GM21381 (cell line): ENCODE measurements around the gene ABAT.
"Not testable (repeated sequence)": the region's sequence is repeated elsewhere in the genome, so short reads cannot be mapped to it uniquely, and the experiment has no call there.

Experiments used
- ATAC-seq: cut with Tn5 transposase; IDR thresholded peaks from one replicate; pipeline ENCODE4 v1.9.1; 2021; ENCODE audit warnings: mild to moderate bottlenecking, moderate library complexity; ENCODE audit not compliant: unreplicated experiment

The ABAT gene

DNA sequence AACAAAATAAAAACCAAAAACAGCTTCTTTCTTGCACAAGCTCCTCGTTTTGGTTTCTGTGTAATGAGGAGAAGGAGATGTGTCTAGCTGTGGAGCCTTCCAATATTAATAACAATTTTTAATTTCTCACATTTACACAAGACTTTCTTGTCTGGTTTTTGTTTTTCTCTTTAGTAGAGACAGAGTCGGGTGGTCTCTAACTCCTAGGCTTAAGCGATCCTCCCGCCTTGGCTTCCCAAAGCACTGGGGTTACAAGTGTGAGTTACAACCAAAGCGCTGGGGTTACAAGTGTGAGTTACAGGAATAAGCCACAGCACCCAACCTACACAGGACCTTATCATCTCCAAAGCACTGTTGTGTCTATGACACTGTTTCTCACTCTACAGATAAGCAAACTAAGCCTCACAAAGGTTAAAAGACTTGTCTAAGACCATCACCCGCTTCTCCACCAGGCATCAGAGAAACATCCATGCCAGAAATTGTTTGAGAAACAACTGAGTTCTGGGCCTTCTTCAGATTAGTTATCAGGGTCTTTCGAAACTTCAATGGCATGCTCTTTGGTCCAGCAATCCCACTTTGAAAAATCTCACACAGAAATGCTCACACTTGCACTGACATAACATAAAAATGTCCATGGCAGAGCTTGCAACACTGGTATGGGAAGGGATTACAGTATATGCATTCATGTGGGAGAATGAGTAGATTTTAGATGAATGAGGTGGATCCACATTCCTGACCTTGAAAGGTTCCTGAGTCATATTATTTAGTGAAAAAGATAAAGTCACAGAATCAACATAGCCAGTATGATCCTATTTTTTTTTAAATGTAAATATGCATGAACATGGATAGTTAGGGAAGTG is 3.9 kb downstream of the ABAT start:
- no peak for ATAC-seq

DNA sequence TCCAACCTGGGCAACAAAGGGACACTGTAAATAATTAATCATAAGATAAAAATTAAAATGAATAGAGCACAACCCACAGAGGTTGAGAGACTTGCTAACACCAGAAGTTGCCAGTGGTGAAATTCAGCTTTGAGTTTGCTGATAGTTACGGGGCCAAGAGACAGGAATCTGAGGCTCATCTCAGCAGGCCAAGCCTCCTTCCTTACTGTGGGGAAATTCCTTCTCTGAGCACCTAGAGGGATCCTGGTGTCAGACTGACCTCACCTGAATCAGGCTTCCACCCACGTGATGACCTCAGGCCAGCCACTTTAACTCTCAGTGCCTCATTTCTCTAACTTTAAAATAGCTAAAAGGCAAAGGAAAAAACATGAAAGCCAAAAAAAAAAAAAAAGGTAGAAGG is 4.7 kb downstream of the ABAT start:
- no peak for ATAC-seq

DNA sequence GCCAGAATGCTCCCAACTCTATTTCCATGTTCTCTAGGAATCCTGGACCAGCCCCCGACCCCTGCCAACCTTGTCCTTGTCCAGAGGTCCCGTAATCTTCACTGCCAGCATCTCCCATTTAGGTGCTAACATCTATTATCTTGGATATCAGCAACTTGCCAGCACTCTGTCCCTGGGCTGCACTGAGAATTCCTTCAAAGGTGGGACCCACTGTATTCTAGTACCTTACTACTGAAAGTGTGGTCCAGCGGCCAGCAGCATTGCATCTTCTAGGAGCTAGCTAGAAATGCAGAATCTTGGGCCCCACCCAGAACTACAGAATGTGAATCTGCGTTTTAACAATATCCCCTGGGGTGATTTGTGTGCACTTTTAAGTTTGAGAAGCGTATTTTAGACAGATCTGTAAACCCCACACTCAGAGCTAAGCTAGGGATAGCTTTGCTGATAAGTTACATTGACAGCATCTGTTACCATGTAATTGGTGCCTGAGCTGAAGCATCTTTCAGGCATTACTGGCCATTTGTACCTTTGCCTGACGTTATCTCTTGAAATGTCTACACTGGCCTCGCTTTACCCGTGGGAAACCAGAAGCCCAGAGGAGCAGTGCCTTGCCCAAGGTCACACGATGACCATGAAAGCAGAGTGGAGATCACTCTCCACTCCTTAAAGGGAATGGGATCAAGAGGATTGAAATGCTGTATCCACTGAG is 8.3 kb downstream of the ABAT start:
- ATAC-seq: no peak

DNA sequence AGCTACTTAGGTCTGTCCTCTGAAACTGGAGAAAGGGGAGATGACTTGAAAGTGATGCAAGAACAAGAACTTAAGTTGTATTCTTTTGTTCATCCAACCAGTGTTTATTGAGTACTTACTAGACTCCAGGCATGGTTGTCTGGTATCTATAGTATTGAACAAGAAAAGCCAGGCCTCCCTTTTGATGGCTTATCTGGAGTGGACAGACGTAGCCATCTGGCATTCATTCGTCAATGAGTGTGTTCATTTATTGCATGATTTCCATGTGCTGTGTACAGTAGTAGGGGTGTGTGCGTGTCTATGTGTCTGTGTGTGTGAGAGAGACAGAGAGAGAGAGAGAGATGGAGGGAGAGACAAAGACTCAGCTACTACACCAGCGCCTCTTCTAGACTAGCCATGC is 9.2 kb downstream of the ABAT start:
- no peak for ATAC-seq

DNA sequence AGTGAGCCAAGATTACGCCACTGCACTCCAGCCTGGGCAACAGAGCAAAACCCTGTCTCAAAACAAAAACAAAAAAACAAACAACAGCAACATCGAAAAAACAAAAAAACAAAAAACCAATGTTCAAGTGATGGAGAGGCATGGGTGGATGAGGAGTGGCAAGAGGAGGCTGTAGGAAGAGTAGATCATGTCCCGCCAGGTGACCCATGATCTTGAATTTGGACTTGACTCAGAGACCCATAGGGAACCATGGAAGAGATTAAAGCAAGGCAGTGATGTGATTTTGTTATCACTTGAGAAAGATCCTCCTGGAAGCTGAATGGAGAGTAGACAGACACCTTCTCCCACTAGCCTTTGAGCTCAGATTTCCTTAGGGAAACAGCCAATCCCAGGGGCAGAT is 11.2 kb downstream of the ABAT start:
- ATAC-seq: no peak

DNA sequence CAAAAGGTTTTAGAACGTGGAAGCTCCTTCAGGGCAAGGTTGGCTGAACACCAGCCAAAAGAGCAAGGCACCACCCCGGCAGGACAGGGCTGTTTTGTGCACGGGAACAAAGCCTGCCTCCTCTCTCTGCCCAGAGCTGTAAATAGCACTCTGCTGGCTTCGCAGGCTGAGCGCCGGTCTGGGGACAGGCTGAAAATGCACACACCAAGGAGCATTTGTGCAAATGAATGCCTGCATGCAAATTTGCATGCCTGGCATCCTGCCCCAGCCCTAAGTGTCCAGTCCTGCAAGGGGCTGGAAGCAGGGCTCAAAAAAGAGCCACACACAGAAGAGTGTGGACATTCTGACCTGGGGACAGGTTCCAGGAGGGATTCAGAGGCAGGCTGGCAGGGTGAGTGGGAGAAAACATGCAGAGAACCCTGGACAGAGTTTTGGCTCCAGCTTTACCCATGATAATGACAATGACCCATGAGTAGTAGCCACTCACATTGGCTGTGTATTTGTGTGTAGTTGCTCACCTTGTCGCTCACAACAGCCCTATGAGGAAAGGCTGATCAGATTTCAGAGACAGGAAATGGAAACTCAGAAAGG is 11.7 kb downstream of the ABAT start:
- ATAC-seq: no peak

DNA sequence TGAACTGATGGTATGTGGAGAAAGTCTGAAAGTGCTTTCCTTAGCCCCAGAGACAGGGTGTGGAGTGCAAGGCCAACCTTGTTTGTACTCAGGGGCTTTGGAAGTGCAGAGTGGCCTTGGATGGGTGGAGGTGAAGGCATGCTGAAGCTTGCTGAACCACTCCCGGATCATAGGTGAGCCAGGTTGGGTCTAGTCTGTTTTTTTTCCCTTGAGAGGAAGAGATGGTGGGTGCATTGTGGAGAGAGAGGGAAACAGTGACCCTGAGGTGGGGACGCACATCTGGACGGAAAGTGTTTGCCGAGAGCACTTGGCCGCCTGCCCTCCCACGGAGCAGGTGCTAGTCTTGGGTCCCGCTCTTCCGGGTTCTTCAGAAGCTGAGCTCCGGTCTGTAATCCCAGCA is 12.5 kb downstream of the ABAT start:
- ATAC-seq: no peak

DNA sequence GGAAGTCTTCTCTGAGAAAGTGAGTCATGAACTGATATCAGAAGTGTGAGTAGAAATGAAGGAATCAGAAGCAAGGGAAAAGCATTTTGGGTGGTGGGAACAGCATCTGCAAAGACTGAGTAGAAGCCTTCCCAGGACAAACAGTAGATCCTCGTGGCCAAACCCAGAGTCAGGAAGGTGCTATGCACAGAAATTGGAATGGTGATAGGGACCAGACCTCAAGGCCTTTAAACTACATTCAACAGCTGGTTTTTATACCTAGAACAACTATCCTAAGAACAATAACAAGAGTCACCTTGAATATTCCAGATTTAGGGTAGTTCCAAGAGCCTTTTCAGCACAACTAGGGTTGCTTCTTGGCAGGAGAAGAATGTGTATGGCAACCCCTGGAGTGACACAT is 15.3 kb downstream of the ABAT start:
- ATAC-seq: no peak

DNA sequence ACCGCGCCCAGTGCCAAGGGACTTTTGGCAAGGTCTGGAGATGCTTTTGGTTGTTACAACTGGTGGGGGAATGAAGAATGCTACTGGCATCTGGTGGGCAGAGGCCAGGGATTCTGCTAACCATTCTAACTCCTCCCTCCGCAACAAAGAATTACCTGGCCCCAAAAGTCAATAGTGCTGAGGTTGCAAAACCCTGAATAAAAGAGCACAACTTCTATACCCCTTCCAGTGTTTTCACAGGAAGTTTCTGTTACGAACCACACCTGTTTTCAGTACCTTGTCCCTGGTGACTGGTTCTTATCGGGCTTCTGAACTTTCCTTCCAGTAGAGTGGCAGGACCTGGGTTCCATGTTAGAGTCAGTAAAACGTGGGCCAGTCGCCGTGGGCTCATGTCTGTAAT is 17.3 kb downstream of the ABAT start:
- ATAC-seq: no peak

DNA sequence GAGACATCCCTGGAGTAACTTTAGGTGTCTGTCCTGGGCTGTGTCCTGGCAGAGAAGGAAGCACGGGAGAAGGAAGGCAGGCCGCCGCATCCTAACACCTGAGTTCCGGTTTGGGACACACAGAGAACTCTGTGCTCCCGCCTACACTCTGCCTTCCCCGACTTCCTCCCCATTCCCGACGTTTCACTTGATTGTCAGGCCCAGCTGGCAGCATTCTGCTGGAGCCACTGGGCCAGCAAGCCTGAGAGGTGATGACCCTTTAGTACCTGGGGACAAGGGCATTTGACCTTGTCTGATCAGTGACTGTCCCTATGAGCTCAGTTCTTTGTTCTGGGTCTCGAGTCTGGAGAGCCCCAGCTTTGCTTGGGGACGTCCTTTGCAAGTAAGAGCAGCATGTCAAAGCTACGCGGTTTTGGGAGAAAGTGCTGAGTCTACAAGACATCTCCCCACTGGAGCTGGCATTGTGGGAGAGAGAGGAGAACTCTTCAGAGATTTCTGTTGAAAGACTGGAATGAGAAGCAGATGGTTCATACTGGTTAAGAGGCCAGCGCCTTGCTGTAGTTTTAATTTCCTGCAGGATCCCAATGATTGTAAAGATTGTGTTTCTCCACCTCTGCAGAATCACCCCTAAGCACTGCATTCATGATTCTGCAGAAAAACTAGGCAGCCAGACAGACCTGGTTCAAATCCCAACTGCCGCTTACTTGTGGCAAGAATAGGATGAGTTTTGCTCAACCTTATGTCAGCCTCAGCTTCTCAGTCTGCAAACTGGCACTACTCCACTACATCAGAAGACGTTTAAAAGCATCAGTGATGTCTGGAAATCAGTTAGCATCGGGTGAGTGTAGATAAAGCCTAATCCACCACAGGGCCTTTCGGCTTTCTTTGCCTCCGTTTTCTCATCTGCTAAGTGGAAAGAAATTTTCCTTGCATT is 20.6 kb downstream of the ABAT start:
- no peak for ATAC-seq

DNA sequence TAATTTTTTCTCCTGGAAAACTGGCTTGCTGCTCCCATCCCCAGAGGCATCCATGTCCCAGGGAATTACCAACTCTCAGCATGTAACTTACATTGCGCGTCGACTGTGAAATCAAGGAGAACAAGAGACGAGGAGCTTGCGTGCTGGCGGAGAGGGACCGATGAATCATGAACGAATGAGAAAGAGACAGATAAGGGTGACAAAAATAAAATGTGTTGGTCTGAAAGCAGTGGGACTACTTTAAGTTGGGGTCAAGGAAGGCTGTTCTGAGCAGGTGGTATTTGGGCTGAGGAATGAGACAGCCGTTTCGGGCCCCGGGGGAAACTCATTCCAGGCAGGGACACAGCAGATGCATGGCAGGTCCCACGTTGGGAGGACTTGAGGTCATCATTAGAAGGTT is 22.5 kb downstream of the ABAT start:
- no peak for ATAC-seq

DNA sequence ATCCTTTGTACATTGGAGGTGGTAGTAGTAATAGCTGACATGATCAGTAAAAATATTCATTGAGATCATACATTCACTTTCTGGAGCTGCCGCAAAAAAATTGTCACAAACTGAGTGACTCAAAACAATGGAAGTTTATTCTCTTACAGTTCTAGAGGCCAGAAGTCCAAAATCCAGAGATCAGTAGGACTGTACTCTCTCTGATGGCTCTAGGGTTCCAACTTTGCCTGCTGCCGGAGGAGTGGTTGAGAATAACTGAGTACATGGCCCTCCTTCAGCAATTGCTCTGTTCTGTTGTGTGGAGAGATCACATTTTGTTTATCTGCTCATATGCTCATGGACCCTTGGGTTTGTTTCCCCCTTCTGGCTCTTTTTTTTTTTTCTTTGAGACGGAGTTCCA is 23.5 kb downstream of the ABAT start:
- no peak for ATAC-seq

DNA sequence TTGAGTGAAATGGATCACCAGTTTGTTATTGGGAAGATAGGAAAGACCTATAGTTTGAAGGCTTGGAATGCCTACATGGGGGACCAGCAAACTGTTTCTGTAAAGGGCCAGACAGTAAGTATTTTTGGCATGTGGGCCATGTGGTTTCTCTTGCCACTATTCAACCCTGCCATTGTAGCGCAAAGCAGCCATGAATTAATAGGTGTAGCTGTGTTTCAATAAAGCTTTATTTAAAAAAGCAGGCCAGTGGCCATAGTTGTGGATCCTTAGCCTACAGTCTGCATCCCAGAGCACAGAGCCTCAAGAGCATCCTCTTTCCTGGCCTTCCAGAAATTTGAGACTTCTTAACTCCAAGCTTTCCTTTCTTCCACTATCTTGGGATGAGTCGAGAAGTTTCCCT is 29.3 kb downstream of the ABAT start:
- no peak for ATAC-seq

DNA sequence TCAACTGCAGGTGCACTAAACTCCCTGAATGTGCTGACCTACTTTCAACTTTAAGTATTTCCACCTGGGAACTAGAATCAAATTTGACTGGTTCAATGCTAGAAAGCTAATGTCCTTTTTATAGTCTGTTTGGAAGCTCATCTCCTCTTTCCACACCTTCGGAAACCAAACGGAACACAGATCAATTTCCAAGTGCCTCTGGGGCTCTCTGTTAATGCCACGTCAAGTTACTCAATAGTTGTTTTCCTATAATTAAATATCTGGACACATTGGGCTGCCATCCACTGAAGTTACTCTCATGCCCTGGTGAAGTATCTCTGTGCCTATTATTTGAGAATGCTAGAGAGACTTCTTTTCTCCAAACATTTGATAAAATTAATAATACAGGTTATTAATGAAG is 29.7 kb downstream of the ABAT start:
- no peak for ATAC-seq

DNA sequence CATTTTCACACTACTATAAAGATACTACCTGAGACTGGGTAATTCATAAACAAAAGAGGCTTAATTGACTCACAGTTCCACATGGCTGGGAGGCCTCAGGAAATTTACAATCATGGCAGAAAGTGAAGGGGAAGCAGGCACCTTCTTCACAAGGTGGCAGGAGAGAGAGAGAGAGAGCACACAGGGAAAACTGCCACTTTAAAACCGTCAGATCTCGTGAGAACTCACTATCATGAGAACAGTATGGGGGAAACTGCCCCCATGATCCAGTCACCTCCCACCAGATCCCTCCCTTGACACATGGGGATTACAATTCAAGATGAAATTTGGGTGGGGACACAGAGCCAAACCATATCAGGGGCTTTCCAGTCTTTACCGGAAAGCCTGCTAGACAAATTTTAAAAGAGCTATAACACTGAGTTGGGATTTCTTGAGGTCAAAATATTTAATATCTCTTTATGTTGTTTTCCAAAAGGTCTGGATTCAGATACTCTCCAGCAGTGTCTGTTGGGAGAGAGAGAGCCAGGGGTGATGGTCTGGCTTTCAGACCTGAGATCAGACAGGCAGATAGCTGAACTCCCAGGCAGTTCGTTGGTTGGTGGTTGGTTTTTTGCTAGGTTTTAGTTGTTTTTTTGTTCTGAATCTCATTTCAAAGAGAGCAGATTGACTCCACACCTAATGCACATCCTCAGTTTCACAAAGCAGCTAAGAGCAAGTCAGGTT is 30.8 kb downstream of the ABAT start:
- not testable (repeated sequence) for ATAC-seq

DNA sequence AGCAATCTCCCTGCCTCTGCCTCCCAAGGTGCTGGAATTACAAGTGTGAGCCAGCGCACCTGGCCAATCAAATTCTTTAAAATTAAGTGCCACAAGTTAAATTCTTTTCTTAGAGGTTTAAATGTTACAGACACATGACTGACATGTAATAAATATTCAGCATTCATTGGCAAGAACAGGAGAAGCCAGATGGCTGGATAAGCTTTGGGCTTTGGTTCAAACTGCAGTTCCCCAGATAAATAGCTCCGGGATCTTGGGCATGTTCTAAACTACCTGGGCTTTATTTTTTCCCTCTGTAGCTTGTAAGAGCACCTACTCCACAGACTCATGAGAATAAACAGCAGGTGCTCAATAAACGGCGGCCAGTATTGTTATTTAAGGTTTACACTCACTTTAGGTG is 34.1 kb downstream of the ABAT start:
- no peak for ATAC-seq

DNA sequence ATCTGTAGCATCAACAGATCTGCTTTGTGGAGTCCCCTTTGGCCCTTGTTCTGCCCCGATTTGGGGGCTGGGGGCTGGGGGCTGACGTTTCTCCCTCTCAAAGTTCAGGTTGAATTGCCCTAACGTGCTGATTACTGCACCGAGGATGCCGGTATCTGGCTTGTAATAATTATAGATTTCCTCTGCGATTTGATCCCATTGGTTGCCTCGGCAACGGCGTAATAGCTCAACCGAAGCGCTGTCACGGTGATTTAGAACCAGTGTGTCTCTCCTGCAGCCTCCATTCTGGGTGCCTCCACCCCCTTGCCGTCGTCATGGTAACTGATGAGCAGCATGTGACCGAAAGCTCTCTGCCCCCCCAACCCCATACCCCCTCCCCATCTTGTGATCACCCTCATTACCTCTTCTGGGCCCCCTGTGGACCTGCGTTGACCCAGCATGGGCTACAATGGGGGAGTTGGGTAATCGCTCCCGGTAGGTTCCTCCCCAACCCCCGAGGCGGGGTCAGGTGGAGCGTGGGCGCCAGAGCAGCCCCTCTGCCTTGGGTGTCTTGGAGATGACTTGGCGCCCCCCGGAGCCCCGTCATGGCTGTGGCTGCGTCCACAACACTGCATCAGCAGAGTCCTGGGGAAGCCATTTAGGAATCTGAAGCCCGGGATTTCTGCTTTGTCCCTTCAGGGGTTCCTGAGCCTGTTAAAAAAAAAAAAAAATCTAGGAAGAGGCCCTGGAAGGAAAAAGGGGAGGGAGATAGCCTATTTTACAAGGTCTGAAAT is 38.4 kb downstream of the ABAT start:
- no peak for ATAC-seq

DNA sequence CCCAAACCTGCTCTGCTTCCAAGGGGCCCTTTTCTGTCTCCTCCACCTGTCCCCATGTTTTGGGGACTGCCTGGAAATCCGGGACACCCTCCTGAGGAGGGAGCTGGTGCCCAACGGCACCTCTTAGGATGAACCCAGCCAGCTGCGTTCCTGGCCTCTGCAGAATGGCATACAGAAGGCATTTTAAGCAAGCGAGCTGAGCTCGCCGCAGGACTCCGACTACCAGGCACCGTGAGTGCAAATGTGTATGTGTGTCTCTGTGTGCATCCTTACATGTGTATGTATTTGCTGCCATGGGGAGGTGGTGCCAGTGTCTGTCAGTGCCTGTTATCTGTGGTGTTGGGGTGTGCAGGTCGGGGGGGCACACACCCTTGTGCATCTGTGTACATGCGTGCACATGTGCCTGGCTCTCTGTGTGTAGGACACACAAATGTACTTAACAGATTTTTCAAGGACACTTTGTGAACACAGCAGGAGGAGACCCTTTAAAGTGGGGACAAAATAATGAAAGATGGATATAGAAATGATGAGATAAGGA is 39.3 kb downstream of the ABAT start:
- ATAC-seq: no peak

DNA sequence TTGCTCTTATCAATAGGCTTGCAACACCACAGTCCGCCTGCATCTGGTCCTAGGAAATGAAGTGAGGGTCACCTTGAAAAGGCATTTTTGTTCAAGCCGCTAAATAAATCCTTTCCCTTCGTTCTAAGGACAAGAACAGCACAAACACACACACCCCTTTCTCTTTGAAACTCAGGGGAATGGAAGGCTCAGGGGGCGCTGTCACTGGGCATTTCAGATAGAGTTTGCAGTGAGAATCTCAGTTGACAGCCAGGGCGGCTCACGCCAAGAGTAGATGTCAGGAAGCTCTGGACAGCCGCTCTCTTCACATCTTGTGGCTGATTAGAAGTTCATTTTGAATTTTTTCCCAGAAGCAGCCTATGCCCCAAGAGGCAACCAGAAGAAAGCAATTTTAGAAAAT is 39.8 kb downstream of the ABAT start:
- ATAC-seq: no peak
